SU-DHL-6 (cell line): ENCODE results near the gene MAML2.

ENCODE experiments used
- H2AFZ ChIP-seq: fragments of 200-600 bp; sonication (generic); 2 replicates; pipeline ENCODE4 v1.6.1; 2014; ENCODE audit warnings: low read depth, mild to moderate bottlenecking, moderate library complexity, mixed read lengths, antibody characterized with exemption, low read length; ENCODE audit not compliant: severe bottlenecking
- H3F3A ChIP-seq: fragments of 200-600 bp; shearing (Covaris generic); 2 replicates; pipeline ENCODE4 v1.6.0; 2016; ENCODE audit warnings: antibody characterized with exemption, mild to moderate bottlenecking; ENCODE audit not compliant: insufficient read depth
- H3K27ac ChIP-seq: fragments of 200-600 bp; sonication (generic); 2 replicates; pipeline ENCODE4 v1.5.1; 2016; ENCODE audit warnings: low read depth, mild to moderate bottlenecking, low read length, moderate library complexity, mixed read lengths
- H3K27me3 ChIP-seq: fragments of 200-600 bp; sonication (generic), shearing (Covaris generic); 2 replicates; pipeline ENCODE4 v1.6.0; 2014; ENCODE audit warnings: mild to moderate bottlenecking, low read length
- H3K36me3 ChIP-seq: fragments of 200-600 bp; sonication (generic); 2 replicates; pipeline ENCODE4 v1.6.1; 2014; ENCODE audit warnings: mild to moderate bottlenecking, low read length, mixed read lengths
- H3K4me2 ChIP-seq: fragments of 300-600, 200-600 bp; shearing (Covaris generic), sonication (generic); 2 replicates; pipeline ENCODE4 v1.6.0; 2014; ENCODE audit warnings: low read length, low read depth, mild to moderate bottlenecking; ENCODE audit not compliant: poor library complexity, severe bottlenecking
- H3K4me3 ChIP-seq: fragments of 200-600 bp; sonication (generic); 2 replicates; pipeline ENCODE4 v1.5.1; 2014; ENCODE audit warnings: antibody characterized with exemption, low read length, mild to moderate bottlenecking, mixed read lengths; ENCODE audit not compliant: insufficient read depth, poor library complexity, severe bottlenecking
- H3K79me2 ChIP-seq: fragments of 200-600 bp; sonication (generic); 2 replicates; pipeline ENCODE4 v1.6.1; 2014; ENCODE audit warnings: mild to moderate bottlenecking, low read length, moderate library complexity; ENCODE audit not compliant: insufficient read depth
- H3K9ac ChIP-seq: fragments of 200-600 bp; sonication (generic); 2 replicates; pipeline ENCODE4 v1.7.0; 2014; ENCODE audit warnings: mild to moderate bottlenecking, low read length
- H3K9me2 ChIP-seq: fragments of 200-600 bp; sonication (generic); replicated peaks from 2 replicates; pipeline ENCODE4 v1.6.1; 2014; ENCODE audit warnings: low read length; ENCODE audit not compliant: insufficient read depth
- H3K9me3 ChIP-seq: fragments of 200-600 bp; sonication (generic); 2 replicates; pipeline ENCODE4 v1.6.1; 2014; ENCODE audit warnings: low read length, mixed read lengths; ENCODE audit not compliant: insufficient read depth
- H4K20me1 ChIP-seq: fragments of 200-600 bp; sonication (generic); 2 replicates; pipeline ENCODE4 v1.6.1; 2014; ENCODE audit warnings: low read depth, mild to moderate bottlenecking, antibody characterized with exemption, low read length, moderate library complexity, mixed read lengths
- CTCF ChIP-seq: fragments of 200-600 bp; sonication (generic); IDR thresholded peaks from one replicate; pipeline ENCODE4 v1.5.1; 2017; ENCODE audit warnings: antibody characterized with exemption, mild to moderate bottlenecking, low read length, moderate library complexity; ENCODE audit not compliant: insufficient read depth, poor library complexity, severe bottlenecking
- EZH2phosphoT487 ChIP-seq: fragments of 200-600 bp; sonication (generic), shearing (Covaris generic); conservative IDR thresholded peaks from 2 replicates; pipeline ENCODE4 v1.6.1; 2018; ENCODE audit warnings: mild to moderate bottlenecking, antibody characterized with exemption, low read length, moderate library complexity, mixed read lengths

The MAML2 gene

GRCh38 chr11:96147186-96147585, 195.8 kb downstream of the MAML2 start:
- H3K4me2 ChIP-seq: no peak overlapping the region
- H3K4me3 ChIP-seq: no peak overlapping the region
- no peaks in the 10 kb centered on the region for H4K20me1 ChIP-seq
- no peaks in the 10 kb centered on the region for H3K9me2 ChIP-seq
- no peak for TF ChIP-seq CTCF
- no peak for TF ChIP-seq EZH2phosphoT487
- H3K27ac ChIP-seq: no peak overlapping the region
- H2AFZ ChIP-seq: no peak overlapping the region
- H3K27me3 ChIP-seq: no peaks in the 10 kb centered on the region
- H3K36me3 ChIP-seq: no peaks in the 10 kb centered on the region
- H3F3A ChIP-seq: no peaks in the 10 kb centered on the region
- no peaks in the 10 kb centered on the region for H3K9me3 ChIP-seq
- H3K79me2 ChIP-seq: no peaks in the 10 kb centered on the region
- no peak overlapping the region for H3K9ac ChIP-seq

- H3K27me3 ChIP-seq: no peaks in the 10 kb centered on the region
- H3F3A ChIP-seq: no peaks in the 10 kb centered on the region
- H3K9ac ChIP-seq: no peak overlapping the region
- no peak overlapping the region for H3K4me2 ChIP-seq
- no peaks in the 10 kb centered on the region for H3K9me3 ChIP-seq
- H4K20me1 ChIP-seq: no peaks in the 10 kb centered on the region
- no peak overlapping the region for H2AFZ ChIP-seq
- TF ChIP-seq EZH2phosphoT487: no peak
- TF ChIP-seq CTCF: no peak
- H3K36me3 ChIP-seq: no peaks in the 10 kb centered on the region
- H3K27ac ChIP-seq: no peak overlapping the region
- H3K79me2 ChIP-seq: no peaks in the 10 kb centered on the region
- H3K4me3 ChIP-seq: no peak overlapping the region
- no peaks in the 10 kb centered on the region for H3K9me2 ChIP-seq
These were observed 196.2 kb downstream of the MAML2 start for GRCh38 chr11:96146765-96147164.

GRCh38 chr11:96145163-96145585, 197.8 kb downstream of the MAML2 start:
- no peaks in the 10 kb centered on the region for H3K36me3 ChIP-seq
- H3K9ac ChIP-seq: no peak overlapping the region
- no peak overlapping the region for H2AFZ ChIP-seq
- TF ChIP-seq EZH2phosphoT487: no peak
- TF ChIP-seq CTCF: no peak
- no peaks in the 10 kb centered on the region for H3F3A ChIP-seq
- H3K4me3 ChIP-seq: no peak overlapping the region
- no peak overlapping the region for H3K4me2 ChIP-seq
- H3K27me3 ChIP-seq: no peaks in the 10 kb centered on the region
- H3K79me2 ChIP-seq: no peaks in the 10 kb centered on the region
- no peaks in the 10 kb centered on the region for H3K9me3 ChIP-seq
- no peaks in the 10 kb centered on the region for H4K20me1 ChIP-seq
- H3K27ac ChIP-seq: no peak overlapping the region
- H3K9me2 ChIP-seq: no peaks in the 10 kb centered on the region
